GM15510 (cell line): ENCODE results near the gene MAST1.

Source experiments
- POLR2A ChIP-seq: IDR thresholded peaks from 3 replicates; pipeline ENCODE4 v1.6.1; 2011; ENCODE audit warnings: borderline replicate concordance; ENCODE audit not compliant: insufficient read length; ENCODE audit errors: extremely low read depth

Gene MAST1

DNA sequence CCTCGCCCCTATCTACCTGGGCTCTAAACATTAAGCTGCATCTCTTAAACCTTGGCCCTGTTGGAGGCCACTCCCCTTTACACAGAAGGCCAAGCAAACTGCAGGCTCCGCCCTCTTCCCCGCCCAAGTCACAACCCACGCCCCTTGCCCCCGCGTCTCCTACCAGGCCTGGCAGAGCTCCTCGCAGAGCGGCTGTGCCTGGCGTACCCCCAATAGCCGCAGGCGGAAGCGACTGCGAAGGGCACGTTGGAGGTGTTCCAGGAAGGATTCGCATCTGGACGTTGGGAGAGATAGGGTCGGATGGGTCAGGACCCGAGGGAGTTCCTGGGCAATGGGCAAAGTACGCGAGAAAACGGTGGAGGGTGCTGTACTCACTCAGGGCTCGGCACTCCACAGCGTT is 9.8 kb upstream of the MAST1 start:
- TF ChIP-seq POLR2A = no peak

GRCh38 chr19:12833418-12833737 is 4.9 kb upstream of the MAST1 start:
- no peak for TF ChIP-seq POLR2A

GRCh38 chr19:12833738-12834565 is 4.4 kb upstream of the MAST1 start:
- TF ChIP-seq POLR2A = no peak

DNA sequence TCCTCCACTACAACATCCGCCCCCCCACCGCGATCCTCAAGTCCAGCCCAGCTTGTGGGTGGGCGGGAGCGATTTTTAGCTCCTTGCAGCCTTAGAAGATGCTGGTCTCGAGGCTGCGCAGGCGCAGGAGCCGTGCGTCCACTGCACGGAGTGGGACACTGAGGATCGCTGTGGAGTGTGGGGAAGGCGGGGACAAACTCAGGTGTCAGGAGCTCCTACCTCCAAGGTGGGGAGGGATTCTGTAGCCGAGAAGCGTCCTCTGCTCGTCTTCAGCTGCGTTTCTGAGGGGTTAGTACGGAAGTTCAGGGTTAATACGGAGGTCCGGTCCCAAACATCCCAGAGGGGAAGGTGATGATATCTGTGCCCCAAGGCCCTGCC is 3.8 kb upstream of the MAST1 start, which contains the start of gene RTBDN:
Gene RTBDN, minus strand, starts transcription at position 14 of the 378 bp plus-strand sequence. CDS start 4,600 bp downstream, outside the sequence.
- no peak for TF ChIP-seq POLR2A

DNA sequence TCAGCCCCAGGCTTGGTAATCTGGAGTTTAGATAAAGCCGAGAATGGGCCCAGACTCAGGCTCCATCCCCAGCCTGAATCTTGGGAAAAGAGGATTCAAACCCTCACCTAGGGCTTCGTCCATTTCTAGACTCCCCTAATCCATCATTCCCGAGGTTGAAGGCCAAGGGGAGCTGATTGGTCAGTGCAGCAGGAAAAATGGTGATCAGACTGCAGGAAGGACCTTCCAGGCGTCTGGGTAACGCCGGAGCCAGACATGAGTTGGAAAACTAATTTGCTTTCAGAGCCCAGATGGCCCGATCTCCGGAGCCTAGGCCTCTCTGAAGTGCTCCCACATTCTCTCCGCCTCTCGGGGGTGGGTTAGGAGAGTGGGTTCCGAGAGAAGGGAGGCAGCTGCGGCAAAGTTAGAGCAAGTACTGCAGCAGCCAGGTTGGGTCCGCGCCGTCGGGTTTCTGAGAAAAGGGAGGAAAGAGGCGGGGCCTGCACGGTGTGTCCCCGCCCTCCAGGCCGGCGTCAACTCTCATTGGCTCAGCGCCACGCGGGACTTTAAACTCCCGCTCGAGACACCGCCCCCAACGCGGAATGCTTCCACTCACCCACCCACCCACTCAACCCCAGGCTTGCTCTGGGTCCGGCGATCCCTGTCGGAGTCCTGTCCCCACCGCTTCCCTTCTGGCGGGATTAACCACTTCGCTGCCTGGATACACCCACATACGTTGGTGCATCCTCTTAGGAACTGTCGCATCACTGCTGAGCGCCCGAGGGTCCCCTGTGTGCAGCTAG is 3.1 kb upstream of the MAST1 start:
- no peak for TF ChIP-seq POLR2A

DNA sequence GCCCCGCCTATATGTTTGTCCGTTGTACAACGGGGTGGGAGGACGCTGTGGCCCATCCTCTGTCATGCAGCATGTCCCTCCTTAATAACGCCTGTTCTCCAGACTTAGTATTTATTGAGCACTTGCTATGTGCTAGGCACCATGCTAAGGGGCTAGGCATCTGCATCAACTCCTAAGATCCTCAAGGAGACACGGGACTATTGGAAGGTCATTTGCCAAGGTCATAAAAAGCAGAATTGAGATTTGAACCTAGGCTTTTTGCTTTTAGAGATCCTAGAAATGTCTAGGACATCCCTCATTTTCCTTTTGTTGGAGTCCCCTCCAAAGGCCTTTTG is 1.8 kb upstream of the MAST1 start:
- TF ChIP-seq POLR2A = no peak

DNA sequence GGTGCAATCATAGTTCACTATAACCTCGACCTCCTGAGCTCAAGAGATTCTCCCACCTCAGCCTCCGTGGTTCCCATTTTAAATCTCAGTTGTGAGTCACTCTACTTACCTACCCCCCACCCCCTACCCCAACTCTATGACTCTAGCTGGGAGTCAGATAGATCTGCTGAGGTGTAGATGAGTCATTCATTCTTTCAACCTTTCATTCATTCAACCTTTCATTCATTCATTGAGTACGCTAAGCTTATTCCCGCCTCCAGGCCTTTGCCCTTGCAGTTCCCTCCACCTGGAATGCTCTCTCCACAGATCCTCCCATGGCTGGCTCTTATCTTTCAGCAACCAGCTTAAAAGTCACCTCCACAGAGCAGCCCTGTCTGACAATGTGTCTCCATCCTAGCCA is 1.1 kb upstream of the MAST1 start:
- no peak for TF ChIP-seq POLR2A

DNA sequence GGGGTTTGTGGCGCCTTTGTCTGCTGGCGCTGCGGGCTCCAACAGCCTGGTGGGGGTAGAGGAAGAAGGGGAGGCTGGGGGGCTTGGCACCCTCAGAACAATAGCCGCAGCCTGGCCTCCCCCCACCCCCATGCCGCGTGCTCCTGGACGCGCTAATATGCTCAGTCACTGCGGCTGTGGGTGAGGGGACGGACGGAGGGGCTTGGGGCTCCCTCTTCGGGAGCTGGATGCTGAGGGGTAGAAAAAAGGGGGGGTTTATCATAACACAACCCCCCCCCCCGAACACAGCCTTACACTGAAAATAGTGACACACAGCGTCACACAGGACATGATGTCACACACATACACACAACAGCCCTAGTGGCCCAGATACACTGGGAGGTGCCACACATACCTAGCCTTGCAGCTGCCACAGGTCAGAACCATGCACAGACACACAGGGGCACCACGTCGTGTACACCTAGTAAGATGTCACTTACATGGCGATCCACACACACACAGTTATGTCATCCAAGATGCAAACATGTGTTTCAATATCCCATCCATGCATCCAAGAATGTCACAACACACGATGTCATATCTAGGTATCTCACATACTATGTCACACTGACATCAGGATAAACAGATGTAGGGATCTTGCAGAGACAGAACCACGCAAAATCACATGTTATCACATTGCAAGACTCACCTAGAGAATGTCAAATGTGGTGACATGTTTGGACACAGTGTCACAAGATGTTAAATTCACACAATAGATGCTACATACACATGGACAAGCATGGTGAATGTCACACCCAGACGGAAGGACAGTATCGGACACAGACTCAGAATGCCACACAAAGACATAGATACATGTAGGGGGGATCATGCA is 806 bp downstream of the MAST1 start:
- TF ChIP-seq POLR2A = no peak

GRCh38 chr19:12840091-12841079 is 2.1 kb downstream of the MAST1 start:
- TF ChIP-seq POLR2A = no peak

DNA sequence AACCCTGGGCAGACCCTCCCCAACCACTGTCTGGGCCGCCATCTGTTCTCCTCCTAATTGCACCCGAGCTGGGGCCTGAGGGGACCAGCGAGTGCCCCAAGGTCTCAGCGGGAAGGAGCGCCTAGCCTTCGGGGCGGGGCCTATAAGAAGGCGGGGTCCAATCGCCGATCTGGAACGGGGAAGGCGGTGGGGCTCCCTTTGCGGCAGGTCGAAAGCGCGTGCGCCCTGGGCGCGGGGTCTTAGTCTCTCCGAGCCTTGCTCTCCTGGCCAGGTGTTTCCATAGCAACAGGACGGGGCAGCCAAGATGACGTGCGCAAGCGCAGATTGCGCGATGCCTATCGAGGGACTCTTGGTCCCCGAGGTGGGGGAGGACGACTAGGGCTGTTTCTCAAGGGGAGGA is 2.8 kb downstream of the MAST1 start:
- TF ChIP-seq POLR2A = no peak

DNA sequence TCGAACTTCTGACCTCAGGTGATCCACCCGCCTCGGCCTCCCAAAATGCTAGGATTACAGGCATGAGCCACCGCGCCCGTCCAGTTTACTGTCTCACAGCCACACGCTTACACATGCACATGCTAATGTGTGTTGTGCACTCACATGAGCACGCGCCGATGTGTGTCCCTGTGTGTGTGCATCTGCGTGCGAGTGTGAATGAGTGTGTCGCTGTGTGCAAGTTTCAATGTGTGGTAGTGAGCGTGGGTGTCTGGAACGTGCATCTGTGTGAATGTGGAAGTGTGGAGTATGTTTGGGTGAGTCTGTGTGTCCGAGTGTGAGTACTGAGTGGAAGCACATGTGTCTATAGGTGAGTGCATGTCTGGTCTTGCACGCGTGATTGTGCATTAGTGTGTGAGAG is 4.2 kb downstream of the MAST1 start:
- no peak for TF ChIP-seq POLR2A

DNA sequence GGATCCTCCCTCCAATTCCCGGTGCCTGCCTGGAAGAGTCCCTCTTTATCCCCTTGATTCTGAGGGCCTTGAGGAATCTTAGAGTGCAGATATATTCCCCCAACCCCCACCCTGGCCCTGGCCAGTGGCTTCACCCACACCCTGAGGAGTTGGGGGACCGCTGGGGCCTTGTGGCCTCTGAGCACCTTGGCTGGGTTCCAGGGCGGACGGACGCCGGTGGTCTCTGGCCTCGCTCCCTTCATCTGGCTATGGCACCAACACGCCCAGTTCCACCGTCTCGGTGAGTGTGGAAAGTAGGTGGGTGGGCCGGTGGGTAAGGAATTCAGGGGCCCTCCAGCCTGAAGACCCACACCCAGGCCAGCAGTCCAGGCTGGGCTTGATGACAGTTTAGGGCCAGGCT is 5.0 kb downstream of the MAST1 start:
- TF ChIP-seq POLR2A = no peak

GRCh38 chr19:12843999-12844732 is 5.9 kb downstream of the MAST1 start:
- no peak for TF ChIP-seq POLR2A
